BJ (cell line): Measurements from ENCODE around the gene DMRTA2. TPM values are rescaled to one million over a fixed set of nuclear protein-coding genes. Genes with fewer than 3 reads are reported as not detected.

Experiments used
- CTCF ChIA-PET: fragments of 350-600 bp; formaldehyde crosslinking; extraction: SDS; loops from one replicate; lab custom pipeline; 2021; ENCODE audit warnings: antibody characterized with exemption, inconsistent platforms; lab: Yijun Ruan, JAX
- POLR2A ChIA-PET: fragments of 300-600 bp; sonication (Branson Sonifier 250); formaldehyde crosslinking; extraction: SDS; loops from one replicate; lab custom pipeline; 2021; ENCODE audit warnings: antibody characterized with exemption; lab: Charles Lee
- DNase-seq: peaks from one replicate; pipeline ENCODE4 v3.0.0-alpha.2; 2011; ENCODE audit warnings: low read depth
- H3K27me3 ChIP-seq: 2 replicates; pipeline ENCODE4 v1.6.0; 2011; ENCODE audit warnings: low read length; ENCODE audit not compliant: control insufficient read depth, insufficient read depth
- H3K36me3 ChIP-seq: 2 replicates; pipeline ENCODE4 v1.5.1; 2011; ENCODE audit warnings: low read length; ENCODE audit not compliant: control insufficient read depth, insufficient read depth
- H3K4me3 ChIP-seq: 2 replicates; pipeline ENCODE4 v1.5.1; 2011; ENCODE audit warnings: low read depth, mild to moderate bottlenecking, control low read depth, low read length
- polyA plus RNA-seq: library from polyadenylated mRNA; depleted of rRNA; stranded (reverse); fragments of >200 nt; gene quantifications from 2 replicates; pipeline ENCODE4 v1.2.3, GENCODE V29; 2011
- TF ChIP-seq, protein P1 (sequence below): IDR thresholded peaks from 2 replicates; pipeline ENCODE4 v1.5.1; 2011; ENCODE audit warnings: low read depth, mild to moderate bottlenecking, control low read depth, inconsistent platforms, low read length, moderate library complexity; ENCODE audit not compliant: insufficient read depth

The DMRTA2 gene
- polyA plus RNA-seq, 1 experiment = not detected

DNA sequence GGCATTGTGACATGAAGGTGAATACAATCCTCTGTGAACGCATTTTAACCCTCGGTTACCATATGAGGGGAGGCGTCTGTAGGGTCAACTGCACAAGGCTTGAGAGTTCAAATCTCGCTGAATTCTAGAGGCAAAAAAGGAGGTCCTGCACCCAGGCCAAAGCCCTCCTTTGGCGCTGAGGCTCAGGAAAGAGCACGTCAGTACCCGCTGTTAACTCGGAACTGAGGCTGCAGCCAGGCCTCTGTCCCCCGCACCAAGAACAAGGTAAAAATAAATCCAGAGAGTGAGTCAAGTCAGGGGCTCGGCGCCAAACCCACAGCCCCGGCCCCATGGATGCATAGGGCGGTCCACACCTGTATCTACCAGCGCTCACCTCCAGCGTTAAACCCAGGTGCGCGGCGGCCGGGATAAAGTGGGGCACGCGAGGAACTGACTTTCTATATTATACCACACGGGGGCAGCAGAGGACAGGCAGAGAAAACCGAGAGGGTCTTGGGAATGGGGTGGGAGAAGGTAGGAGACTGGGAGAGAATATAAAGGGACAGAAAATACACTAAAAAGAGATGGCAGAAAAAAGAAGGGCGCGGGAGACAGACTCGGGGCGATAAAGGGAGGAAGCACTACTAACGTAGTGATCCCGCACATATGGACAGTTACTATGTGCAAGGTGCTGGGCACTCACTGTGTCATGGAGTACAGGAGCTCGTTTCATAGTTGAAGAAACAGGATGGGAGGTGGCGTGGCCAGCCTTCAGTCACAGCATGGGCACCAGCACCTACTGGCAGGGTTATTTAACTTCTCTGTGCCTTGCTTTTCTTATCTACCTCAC is 54.9 kb downstream of the DMRTA2 start:
- ChIA-PET POLR2A (no interaction called here), CTCF (interaction anchor here (0.6 to 4.2 kb wide), 22 partner anchors 9 to 373 kb away, joined by 3 to 29 read pairs (median 4); no protein-coding TSS in a partner anchor)
- peaks cover 6% of the 10 kb centered on the region for H3K27me3 ChIP-seq
- no peaks in the 10 kb centered on the region for H3K36me3 ChIP-seq
- TF ChIP-seq, protein P1, sequence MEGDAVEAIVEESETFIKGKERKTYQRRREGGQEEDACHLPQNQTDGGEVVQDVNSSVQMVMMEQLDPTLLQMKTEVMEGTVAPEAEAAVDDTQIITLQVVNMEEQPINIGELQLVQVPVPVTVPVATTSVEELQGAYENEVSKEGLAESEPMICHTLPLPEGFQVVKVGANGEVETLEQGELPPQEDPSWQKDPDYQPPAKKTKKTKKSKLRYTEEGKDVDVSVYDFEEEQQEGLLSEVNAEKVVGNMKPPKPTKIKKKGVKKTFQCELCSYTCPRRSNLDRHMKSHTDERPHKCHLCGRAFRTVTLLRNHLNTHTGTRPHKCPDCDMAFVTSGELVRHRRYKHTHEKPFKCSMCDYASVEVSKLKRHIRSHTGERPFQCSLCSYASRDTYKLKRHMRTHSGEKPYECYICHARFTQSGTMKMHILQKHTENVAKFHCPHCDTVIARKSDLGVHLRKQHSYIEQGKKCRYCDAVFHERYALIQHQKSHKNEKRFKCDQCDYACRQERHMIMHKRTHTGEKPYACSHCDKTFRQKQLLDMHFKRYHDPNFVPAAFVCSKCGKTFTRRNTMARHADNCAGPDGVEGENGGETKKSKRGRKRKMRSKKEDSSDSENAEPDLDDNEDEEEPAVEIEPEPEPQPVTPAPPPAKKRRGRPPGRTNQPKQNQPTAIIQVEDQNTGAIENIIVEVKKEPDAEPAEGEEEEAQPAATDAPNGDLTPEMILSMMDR = peak; percentile 74
- no peak for DNase-seq
- no peak overlapping the region for H3K4me3 ChIP-seq
